CD14-positive monocyte (primary cell): Measurements from ENCODE around the gene MTMR3. TPM values are rescaled to one million over a fixed set of nuclear protein-coding genes. Genes with fewer than 3 reads are reported as not detected.

Experiments used
- DNase-seq, 3 donors: peaks; one replicate each; pipeline ENCODE4 v3.0.0-alpha.2; 2011 to 2022
- H2AFZ ChIP-seq: 2 replicates; pipeline ENCODE4 v1.6.0; 2012; ENCODE audit warnings: mild to moderate bottlenecking, low read depth, low read length, inconsistent platforms; ENCODE audit not compliant: insufficient read depth, poor library complexity, severe bottlenecking
- H3K27ac ChIP-seq, 2 donors: 1 replicate in 1 of 2; 2 replicates in 1 of 2; pipeline ENCODE4 v1.5.1; 2012 to 2013; ENCODE audit warnings: low read length in 2 of 2, control low read depth in 1 of 2, inconsistent platforms in 1 of 2, low read depth in 1 of 2, mild to moderate bottlenecking in 1 of 2
- H3K27me3 ChIP-seq, 2 donors: one replicate each; pipeline versions ENCODE4 v1.6.0 to v1.6.1; 2011 to 2013; ENCODE audit warnings: low read length in 2 of 2; ENCODE audit not compliant: control insufficient read depth in 2 of 2, insufficient read depth in 2 of 2
- H3K36me3 ChIP-seq, 2 donors: replicated peaks in 1 of 2; 1 replicate in 1 of 2; 2 replicates in 1 of 2; pipeline versions ENCODE4 v1.5.1 to v1.6.1; 2012 to 2013; ENCODE audit warnings: low read length in 2 of 2, control low read depth in 1 of 2, inconsistent platforms in 1 of 2, mild to moderate bottlenecking in 1 of 2; ENCODE audit not compliant: insufficient read depth in 2 of 2, control insufficient read depth in 1 of 2
- H3K4me1 ChIP-seq, 2 donors: 1 replicate in 1 of 2; 2 replicates in 1 of 2; pipeline versions ENCODE4 v1.5.1 to v1.6.1; 2012 to 2013; ENCODE audit warnings: low read length in 2 of 2, control low read depth in 1 of 2, inconsistent platforms in 1 of 2, mild to moderate bottlenecking in 1 of 2, moderate library complexity in 1 of 2; ENCODE audit not compliant: insufficient read depth in 2 of 2, control insufficient read depth in 1 of 2
- H3K4me2 ChIP-seq: replicated peaks from 2 replicates; pipeline ENCODE3; 2012; ENCODE audit warnings: low read length, moderate library complexity, mild to moderate bottlenecking; ENCODE audit not compliant: poor library complexity, severe bottlenecking; ENCODE audit errors: extremely low read depth
- H3K4me3 ChIP-seq, 3 experiments: fragments of 200-600 bp in 1 of 3; sonication (generic) in 1 of 3; replicated peaks in 1 of 3; 1 replicate in 2 of 3; 2 replicates in 1 of 3; pipeline ENCODE4 v1.5.1; 2011 to 2013; ENCODE audit warnings: low read length in 3 of 3, mild to moderate bottlenecking in 3 of 3, control low read depth in 2 of 3, low read depth in 2 of 3, inconsistent platforms in 1 of 3, moderate library complexity in 1 of 3
- H3K79me2 ChIP-seq: 2 replicates; pipeline ENCODE4 v1.6.0; 2012; ENCODE audit warnings: mild to moderate bottlenecking, control low read depth, inconsistent platforms, low read length, moderate library complexity; ENCODE audit not compliant: insufficient read depth
- H3K9ac ChIP-seq: 2 replicates; pipeline ENCODE4 v1.6.0; 2017; ENCODE audit warnings: low read length, mild to moderate bottlenecking; ENCODE audit not compliant: insufficient read depth, poor library complexity, severe bottlenecking
- H3K9me3 ChIP-seq, 2 donors: replicated peaks in 1 of 2; 1 replicate in 1 of 2; 2 replicates in 1 of 2; pipeline versions ENCODE4 v1.5.1 to v1.6.1; 2012 to 2013; ENCODE audit warnings: low read length in 2 of 2, control low read depth in 1 of 2; ENCODE audit not compliant: control insufficient read depth in 1 of 2, insufficient read depth in 1 of 2
- H4K20me1 ChIP-seq: 2 replicates; pipeline ENCODE4 v1.6.0; 2012; ENCODE audit warnings: mild to moderate bottlenecking, low read length, control low read depth, moderate library complexity; ENCODE audit not compliant: insufficient read depth
- H3K27ac Mint-ChIP-seq, 7 donors: one replicate each; pipeline ENCODE4 v1.8.0; 2020; ENCODE audit warnings: mild to moderate bottlenecking in 7 of 7, mixed read lengths in 7 of 7, moderate library complexity in 6 of 7, inconsistent platforms in 2 of 7
- H3K27me3 Mint-ChIP-seq, 3 donors: one replicate each; pipeline ENCODE4 v1.8.0; 2021 to 2022; ENCODE audit warnings: low read depth in 3 of 3, mild to moderate bottlenecking in 3 of 3, mixed read lengths in 3 of 3, moderate library complexity in 3 of 3, inconsistent platforms in 1 of 3
- H3K36me3 Mint-ChIP-seq, 2 donors: one replicate each; pipeline ENCODE4 v1.8.0; 2020; ENCODE audit warnings: mixed read lengths in 2 of 2, inconsistent platforms in 1 of 2, mild to moderate bottlenecking in 1 of 2
- H3K4me1 Mint-ChIP-seq: one replicate; pipeline ENCODE4 v1.8.0; 2020; ENCODE audit warnings: mild to moderate bottlenecking, mixed read lengths
- H3K4me3 Mint-ChIP-seq, 2 donors: one replicate each; pipeline ENCODE4 v1.8.0; 2020; ENCODE audit warnings: mild to moderate bottlenecking in 2 of 2, mixed read lengths in 2 of 2, moderate library complexity in 1 of 2
- H3K9me3 Mint-ChIP-seq, 7 donors: one replicate each; pipeline ENCODE4 v1.8.0; 2020 to 2022; ENCODE audit warnings: mixed read lengths in 7 of 7, mild to moderate bottlenecking in 6 of 7, moderate library complexity in 6 of 7, inconsistent platforms in 2 of 7
- WGBS: methylation state at CpG from one replicate; pipeline ENCODE4 v1.1.5; 2013; ENCODE audit warnings: missing lambda C conversion rate; ENCODE audit not compliant: insufficient coverage; 5-methylcytosine and 5-hydroxymethylcytosine counted together
- intact Hi-C, 2 donors: fragments of 100-400 bp; cut with micrococcal nuclease; formaldehyde crosslinking; loops; one replicate each; pipeline versions ENCODE4 v1.15.0 to v1.15.1; 2023
- polyA plus RNA-seq, 3 donors: library from polyadenylated mRNA; depleted of rRNA in 1 of 3; unstranded in 2 of 3; stranded (reverse) in 1 of 3; fragments of 300-500 nt in 2 of 3; fragments of >200 nt in 1 of 3; fragmentation: Illumina TruSeq in 2 of 3; gene quantifications; 1 replicate in 2 of 3; 2 replicates in 1 of 3; pipeline ENCODE4 v1.2.3, GENCODE V29; 2012 to 2021
- TF ChIP-seq, protein P1 (sequence below): fragments of 200-600 bp; IDR thresholded peaks from one replicate; pipeline ENCODE4 v1.8.0; 2022; ENCODE audit warnings: antibody characterized with exemption, mild to moderate bottlenecking

Gene MTMR3
- polyA plus RNA-seq, 3 donors, result 23.4 to 86.1 (median 30.2) TPM

- Histone ChIP-seq H3K79me2 (peaks cover 100% of the 10 kb centered on the region), H3K27ac (peak overlapping the region in 1 of 2 donors; percentile 66), H4K20me1 (peaks cover 100% of the 10 kb centered on the region), H3K4me1 (peaks cover 16 to 21% of the 10 kb centered on the region in 2 donors), H3K9me3 (no peaks in the 10 kb centered on the region), H3K27me3 (no peaks in the 10 kb centered on the region), H3K4me3 (peak overlapping the region in 1 of 3 experiments; percentile 1), H2AFZ (no peak overlapping the region), H3K36me3 (peaks cover 14 to 41% of the 10 kb centered on the region in 2 donors), H3K9ac (no peak overlapping the region), H3K4me2 (peak overlapping the region; percentile 13)
- DNase-seq, result peak; percentile 22 to 57 (median 44)
- Mint-ChIP-seq H3K4me1 (peaks cover 28% of the 10 kb centered on the region), H3K9me3 (no peaks in the 10 kb centered on the region), H3K27me3 (no peaks in the 10 kb centered on the region), H3K4me3 (peak overlapping the region in 1 of 2 donors; percentile 51), H3K27ac (peak overlapping the region; percentile 21 to 91 (median 76)), H3K36me3 (peaks cover 20 to 39% of the 10 kb centered on the region in 2 donors)
- TF ChIP-seq, protein P1, sequence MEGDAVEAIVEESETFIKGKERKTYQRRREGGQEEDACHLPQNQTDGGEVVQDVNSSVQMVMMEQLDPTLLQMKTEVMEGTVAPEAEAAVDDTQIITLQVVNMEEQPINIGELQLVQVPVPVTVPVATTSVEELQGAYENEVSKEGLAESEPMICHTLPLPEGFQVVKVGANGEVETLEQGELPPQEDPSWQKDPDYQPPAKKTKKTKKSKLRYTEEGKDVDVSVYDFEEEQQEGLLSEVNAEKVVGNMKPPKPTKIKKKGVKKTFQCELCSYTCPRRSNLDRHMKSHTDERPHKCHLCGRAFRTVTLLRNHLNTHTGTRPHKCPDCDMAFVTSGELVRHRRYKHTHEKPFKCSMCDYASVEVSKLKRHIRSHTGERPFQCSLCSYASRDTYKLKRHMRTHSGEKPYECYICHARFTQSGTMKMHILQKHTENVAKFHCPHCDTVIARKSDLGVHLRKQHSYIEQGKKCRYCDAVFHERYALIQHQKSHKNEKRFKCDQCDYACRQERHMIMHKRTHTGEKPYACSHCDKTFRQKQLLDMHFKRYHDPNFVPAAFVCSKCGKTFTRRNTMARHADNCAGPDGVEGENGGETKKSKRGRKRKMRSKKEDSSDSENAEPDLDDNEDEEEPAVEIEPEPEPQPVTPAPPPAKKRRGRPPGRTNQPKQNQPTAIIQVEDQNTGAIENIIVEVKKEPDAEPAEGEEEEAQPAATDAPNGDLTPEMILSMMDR, result no peak
- intact Hi-C loops, result no loop called here
- WGBS, result 0% methylated on average over 2 of the region's 5 CpGs
Observed at GRCh38 chr22:29964776-29965175, 81.8 kb downstream of the MTMR3 start.

GRCh38 chr22:29967461-29967860 is 84.5 kb downstream of the MTMR3 start:
- H3K9me3 Mint-ChIP-seq, result no peaks in the 10 kb centered on the region
- Histone ChIP-seq H3K9ac (no peak overlapping the region), H2AFZ (no peak overlapping the region), H3K36me3 (peaks cover 18 to 49% of the 10 kb centered on the region in 2 donors), H3K27ac (no peak overlapping the region), H3K4me1 (peaks cover 16 to 21% of the 10 kb centered on the region in 2 donors), H3K27me3 (no peaks in the 10 kb centered on the region), H3K79me2 (peaks cover 98% of the 10 kb centered on the region), H3K4me3 (no peak overlapping the region), H3K9me3 (no peaks in the 10 kb centered on the region), H4K20me1 (peaks cover 100% of the 10 kb centered on the region), H3K4me2 (no peak overlapping the region)
- no peak overlapping the region for H3K27ac Mint-ChIP-seq
- H3K4me3 Mint-ChIP-seq, result no peak overlapping the region
- no peak for DNase-seq
- H3K4me1 Mint-ChIP-seq, result peaks cover 28% of the 10 kb centered on the region
- intact Hi-C loops, result no loop called here
- TF ChIP-seq, protein P1, result no peak
- no peaks in the 10 kb centered on the region for H3K27me3 Mint-ChIP-seq
- H3K36me3 Mint-ChIP-seq, result peaks cover 29 to 59% of the 10 kb centered on the region in 2 donors
